ENCODE results near the gene FSTL4.

The FSTL4 gene

DNA sequence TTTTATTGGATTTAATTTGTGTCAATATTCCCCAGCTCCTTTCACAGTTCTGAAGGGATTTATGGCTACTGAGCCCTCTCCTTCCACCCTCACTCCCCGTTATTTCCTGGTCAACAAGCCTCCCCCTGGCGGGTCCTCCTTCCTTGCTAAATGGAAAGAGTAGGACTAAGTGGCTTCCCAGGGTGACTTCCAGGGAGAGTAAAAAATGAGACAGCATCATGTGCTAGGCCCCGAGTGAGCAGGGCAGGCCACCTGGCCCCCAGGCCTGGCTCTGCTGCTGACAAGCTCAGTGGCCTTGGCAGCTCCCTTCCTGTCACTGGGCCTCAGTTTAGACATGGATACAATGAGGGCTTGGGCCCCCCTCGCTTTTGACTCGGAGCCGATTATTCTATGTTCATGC is 359.3 kb downstream of the FSTL4 start:
- in situ Hi-C loops (cut with MboI; ENCODE audit: low sequenced_read_pairs), result no loop called here

DNA sequence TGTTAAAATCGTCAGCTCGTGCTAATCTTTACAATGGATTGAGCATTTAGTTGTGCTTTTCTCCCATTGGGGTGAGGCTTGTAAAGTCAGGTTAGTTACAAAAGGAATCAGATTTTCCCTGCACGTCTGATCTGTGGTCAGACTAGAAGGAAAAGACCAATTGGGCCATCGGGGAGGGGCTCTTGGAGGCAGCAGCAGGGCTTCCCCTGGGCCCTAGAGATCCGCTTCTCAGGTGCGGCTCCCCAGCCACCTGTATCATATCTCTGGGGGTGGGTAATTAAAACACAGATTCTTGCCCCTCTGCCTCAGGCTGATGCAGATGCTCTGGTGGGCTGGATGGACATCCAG is 360.2 kb downstream of the FSTL4 start:
- in situ Hi-C loops (cut with MboI; ENCODE audit: low sequenced_read_pairs), result no loop called here

DNA sequence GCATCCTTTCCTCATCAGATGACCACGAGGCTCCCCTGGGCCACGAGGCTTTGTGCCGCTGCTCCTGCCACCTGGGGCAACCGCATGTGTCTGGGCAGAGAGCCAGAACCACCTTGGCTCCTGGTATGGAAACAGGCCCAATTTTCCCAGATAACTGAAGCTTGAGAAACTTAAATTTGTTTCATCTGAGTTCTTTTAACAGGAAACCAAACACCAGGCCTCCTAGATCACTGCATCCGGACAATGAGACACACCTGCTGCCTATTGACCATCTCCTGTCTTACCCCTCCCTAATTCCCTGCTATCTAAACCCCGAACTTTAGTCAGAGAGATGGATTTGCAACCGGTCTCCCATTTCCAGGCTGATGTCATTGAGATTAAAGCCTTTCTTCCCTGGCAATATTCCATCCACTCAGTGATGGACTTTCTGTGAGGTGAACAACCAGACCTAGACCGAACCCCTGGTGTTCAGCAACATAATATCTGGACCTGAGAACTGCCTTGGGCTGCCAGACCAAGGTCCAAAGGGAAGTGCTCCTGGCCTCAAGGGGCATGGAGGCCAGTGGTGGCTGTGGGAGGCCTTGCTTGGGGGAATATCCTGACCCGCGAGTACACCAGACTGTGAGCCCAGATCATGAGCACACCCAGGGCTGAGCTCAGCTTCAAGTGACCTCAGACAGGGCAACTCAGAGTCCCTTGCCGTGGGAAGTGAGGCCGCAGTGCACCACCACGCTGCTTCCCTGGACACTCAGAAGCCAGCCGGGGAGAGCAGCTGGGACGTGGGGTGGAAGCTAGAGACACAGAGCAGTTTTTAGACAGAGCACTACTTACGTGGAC is 360.8 kb downstream of the FSTL4 start:
- in situ Hi-C loops (cut with MboI; ENCODE audit: low sequenced_read_pairs), result no loop called here

- in situ Hi-C loops (cut with MboI; ENCODE audit: low sequenced_read_pairs), result no loop called here
These were observed 361.8 kb downstream of the FSTL4 start for GRCh38 chr5:133250527-133250926.

- in situ Hi-C loops (cut with MboI; ENCODE audit: low sequenced_read_pairs), result no loop called here
These were observed 362.7 kb downstream of the FSTL4 start for GRCh38 chr5:133249593-133249992.

DNA sequence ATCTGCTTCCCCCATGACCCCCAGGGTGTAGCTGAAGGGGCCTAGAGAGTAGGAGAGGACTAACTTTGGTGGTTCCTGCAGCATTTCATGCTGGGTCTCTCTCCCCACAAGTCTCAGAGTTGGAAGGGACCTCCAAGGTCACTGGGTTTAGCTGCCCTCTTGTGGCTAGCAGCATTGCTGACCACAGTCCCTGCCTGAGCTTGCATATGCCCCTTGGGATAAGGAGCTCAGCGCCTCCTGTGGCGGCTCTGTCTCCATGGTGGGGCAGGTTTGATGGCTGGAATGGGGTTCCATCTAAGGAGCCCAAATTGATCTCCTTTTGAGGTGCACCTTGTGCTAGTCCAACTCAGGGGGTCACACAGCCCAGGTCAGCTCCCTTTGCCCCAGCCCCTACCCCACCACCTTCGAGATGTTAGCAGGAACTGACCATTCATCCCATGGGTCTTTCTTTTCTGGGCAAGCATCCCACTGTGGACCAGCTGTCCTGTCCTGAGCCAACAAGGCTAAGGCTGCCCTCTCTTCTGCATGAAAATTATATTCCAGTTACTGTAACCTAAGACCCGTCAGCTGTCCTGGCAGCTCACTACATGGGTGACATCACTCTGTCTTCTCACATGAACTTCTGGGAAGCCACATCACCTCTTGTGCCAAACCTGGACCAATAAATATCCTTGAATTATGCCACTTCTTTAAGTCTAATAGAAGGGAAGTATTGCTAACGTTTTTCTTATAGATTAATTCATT is 364.3 kb downstream of the FSTL4 start:
- in situ Hi-C loops (cut with MboI; ENCODE audit: low sequenced_read_pairs), result no loop called here

DNA sequence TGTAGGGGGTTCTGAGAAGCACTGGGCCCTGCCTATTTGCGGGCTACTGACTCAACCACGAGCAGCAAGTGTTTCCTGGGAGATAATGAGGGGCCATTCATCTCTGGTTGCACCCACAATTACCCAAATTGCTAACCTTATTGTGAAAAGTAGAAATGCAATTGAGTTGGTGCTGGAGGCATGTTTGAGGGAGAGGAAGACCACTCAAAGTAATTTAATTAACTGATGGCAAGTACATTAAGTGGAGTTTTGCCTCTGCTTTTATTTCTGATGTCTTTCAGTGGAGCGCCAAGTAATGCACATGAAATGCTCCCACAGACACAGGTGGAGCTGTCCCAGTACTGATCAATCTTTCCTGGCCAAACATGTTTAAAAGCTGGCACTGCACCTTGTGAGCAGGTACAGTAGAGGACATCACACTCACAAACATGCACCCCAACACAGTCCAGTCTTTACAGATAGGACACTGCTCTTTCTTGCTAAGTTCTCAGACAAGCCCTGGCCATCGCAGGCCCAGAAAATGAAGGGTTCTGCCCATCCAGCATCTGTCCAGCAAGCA is 365.1 kb downstream of the FSTL4 start:
- in situ Hi-C loops (cut with MboI; ENCODE audit: low sequenced_read_pairs), result no loop called here

DNA sequence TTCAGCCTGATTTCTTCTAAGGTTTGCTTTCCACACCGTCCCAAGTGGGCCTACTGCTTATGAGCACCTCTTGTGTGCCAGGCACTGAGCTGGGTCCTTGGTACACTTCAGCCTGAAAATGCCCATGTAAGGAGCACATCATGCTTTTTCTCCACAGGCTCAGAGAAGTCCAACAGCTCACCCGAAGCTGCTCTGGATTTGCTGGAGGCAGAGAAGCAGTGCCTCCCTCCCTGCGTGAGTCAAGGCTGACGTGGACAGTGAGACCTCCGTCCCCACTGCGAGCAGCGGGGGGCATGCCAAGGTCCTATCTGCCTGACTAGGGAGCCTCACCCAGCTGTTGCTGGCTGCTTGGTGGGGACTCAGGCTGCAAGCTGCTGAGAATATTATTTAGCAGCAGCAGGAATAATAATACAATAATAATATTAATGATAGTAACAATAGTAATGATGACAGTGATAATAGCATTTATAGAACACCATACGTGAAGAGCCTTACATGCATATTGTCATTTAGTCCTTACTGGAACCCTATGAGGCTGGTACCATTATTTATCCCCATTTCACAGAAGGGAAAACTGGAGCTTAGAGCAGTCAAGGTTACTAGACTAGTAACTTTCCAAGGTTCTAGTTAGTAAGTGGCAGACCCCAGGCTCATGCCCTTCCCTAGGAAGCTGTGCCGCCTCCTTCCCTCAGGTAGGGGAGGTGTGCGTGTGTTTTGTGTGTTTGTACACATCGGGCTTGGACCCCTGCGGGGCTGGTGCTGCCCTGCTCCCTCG is 365.8 kb downstream of the FSTL4 start:
- in situ Hi-C loops (cut with MboI; ENCODE audit: low sequenced_read_pairs), result no loop called here

GRCh38 chr5:133246053-133246370 is 366.3 kb downstream of the FSTL4 start:
- in situ Hi-C loops (cut with MboI; ENCODE audit: low sequenced_read_pairs), result no loop called here

DNA sequence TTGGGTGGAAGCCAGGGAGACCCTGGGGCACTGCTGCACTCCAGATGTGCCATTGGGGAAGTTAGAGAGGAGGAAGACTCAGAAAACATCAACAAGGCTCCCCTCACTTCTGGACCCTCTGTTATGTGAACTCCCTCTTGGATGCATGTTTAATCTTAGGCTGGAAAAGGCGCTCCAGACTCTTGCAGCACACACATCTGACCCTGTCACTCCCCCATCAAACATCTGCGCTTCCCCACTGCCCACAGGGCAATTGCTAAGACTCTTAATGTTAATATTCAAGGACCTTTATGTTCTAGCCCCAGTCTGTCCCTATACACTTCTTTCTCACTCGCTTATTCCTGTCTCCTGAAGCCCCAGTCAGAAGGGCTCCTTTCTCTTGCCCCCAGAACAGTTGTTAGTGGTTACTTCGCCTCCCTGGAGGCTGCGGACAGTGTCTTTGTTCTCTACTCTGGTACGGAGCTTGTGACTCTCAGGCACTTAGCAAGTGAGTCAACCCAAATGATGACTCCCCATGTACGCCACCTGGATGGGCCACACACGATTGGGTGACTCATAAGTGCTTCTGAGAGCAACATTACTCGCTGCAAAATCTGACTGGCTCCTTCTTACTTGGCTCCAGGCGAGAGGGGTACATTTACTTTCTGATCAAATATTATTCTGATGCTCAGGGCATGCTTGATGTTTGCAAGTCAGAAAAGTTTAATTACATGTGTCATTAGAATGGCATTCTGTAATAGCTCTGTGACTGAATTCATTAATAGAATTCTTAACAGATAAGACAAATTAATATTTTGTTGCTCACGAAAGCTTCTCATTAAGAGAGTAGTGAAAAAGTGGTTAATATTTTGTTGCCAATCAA is 366.9 kb downstream of the FSTL4 start:
- in situ Hi-C loops (cut with MboI; ENCODE audit: low sequenced_read_pairs), result no loop called here

DNA sequence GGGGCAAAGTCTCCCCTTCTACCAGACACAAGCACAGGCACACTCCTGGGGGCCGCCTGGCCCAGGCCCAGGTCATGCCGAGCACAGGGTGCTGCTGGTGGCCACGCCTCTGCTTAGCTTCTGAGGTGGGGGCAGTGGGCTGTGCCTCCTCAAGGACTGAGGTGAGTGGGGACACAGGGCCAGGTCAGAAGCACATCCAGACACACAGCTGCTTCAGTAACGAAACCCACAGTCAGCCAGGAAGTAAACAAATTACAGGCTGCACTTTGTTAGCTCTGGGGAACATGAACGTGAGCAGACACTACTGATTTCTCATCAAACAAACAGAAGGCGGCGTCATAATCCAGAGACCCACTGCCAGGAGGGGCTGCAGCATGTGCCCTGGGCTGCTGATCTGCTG is 368.1 kb downstream of the FSTL4 start:
- in situ Hi-C loops (cut with MboI; ENCODE audit: low sequenced_read_pairs), result no loop called here

DNA sequence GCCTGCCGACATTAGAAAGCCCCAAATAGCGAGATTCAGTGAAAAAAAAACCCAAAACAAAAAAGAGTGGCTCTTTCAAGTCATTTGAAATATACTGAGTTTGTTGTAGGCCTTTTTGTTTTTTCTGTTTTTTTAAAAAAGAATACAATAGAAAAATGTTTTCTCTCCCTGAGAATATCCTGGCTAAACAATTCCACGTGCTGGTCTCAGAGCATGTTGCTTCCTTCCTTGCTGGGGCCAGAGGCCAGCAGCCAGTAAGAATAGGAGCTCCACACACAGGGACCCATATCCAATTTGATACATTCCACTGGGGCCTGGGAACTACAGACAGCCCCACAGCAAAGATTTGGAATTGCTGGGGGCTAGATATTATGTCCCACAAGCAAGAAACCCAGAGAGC is 369.1 kb downstream of the FSTL4 start:
- in situ Hi-C loops (cut with MboI; ENCODE audit: low sequenced_read_pairs), result no loop called here

DNA sequence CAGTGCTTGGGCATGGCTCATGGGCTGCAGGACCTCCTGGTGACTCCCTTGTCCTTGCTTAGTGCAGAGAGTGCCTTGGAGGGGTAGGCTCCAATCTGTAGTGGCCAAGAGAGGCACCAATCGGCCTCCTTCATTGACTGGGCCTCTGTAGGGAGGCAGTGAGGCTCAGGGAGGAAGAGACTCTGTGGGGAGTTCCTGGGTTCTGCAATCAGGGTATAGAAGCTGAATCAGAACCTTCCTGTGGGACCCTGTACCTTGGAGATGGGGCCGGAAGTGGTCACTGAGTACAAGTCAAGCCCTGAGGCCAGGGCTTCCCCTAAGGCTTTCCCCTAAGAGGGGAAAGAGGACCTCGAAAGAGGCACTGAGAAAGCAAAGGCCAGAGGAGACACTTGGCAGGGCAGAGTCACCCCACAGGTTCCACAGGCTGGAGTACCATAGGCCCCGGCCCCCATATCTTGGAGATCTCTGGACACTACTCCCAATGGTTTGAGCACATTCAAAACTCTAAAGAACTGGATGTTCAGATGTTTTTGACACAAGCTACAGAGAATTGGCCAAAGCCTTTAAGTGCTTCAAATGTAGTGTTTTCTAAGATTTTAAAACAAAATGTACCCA is 370.0 kb downstream of the FSTL4 start:
- in situ Hi-C loops (cut with MboI; ENCODE audit: low sequenced_read_pairs), result no loop called here

- in situ Hi-C loops (cut with MboI; ENCODE audit: low sequenced_read_pairs), result no loop called here
These were observed 370.9 kb downstream of the FSTL4 start for GRCh38 chr5:133241179-133242092.

DNA sequence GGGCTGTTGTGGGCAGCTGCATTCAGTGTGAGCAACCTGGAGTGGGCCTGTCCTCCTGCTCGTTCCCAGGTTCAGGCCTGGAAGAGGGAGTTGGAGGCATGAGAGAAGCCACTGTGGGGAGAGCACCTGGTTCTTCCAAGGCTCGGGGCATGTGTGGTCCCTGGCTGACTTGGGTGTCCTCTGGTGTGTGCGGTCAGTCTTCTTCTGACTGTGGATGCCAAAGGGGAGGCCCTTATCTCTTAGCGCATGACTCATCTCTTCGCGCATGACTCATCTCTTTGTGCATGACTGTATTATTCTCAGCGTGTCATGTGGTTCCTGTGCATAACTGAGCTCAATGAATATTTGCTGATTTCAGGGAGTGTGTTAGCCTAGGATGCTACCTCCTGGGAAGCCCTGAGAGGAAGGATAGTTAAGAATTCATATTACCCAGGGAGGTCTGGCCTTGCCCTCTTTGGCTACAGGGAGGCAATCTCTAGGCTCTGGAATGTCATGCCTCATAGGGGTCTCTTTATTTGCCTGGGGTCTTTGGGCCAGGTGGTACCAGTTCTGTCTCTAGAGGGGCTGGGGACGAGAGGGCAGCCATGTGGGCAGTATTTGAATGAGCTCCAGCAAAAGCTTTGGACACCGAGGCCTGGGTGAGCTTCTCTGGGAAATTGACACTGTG is 371.8 kb downstream of the FSTL4 start:
- in situ Hi-C loops (cut with MboI; ENCODE audit: low sequenced_read_pairs), result no loop called here

DNA sequence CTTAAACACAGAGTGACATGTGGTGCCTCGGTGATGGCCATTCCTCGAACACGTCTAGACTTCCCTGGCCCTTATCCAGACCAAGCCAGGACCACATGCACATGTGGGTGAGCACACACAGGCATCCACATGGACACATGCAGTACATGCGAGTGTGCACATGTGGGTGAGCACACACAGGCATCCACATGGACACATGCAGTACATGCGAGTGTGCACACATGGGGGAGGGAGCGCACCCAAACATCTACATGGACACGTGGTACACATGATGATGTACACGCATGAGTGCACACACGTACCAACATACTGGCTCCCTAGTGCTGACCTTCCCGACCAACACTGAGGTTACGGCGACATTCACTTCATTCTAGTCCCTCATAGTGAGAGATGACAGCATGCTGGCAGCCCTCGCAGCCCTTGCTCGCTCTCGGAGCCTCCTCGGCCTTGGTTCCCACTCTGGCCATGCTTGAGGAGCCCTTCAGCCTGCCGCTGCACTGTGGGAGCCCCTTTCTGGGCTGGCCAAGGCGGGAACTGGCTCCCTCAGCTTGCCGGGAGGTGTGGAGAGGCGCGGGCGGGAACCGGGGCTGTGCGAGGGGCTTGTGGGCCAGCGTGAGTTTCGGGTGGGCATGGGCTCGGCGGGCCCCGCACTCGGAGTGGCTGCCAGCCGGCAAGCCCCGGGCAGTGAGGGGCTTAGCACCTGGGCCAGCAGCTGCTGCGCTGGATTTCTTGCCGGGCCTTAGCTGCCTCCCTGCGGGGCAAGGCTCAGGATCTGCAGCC is 373.7 kb downstream of the FSTL4 start:
- in situ Hi-C loops (cut with MboI; ENCODE audit: low sequenced_read_pairs), result no loop called here

- in situ Hi-C loops (cut with MboI; ENCODE audit: low sequenced_read_pairs), result no loop called here
These were observed 375.4 kb downstream of the FSTL4 start for GRCh38 chr5:133236976-133237375.

DNA sequence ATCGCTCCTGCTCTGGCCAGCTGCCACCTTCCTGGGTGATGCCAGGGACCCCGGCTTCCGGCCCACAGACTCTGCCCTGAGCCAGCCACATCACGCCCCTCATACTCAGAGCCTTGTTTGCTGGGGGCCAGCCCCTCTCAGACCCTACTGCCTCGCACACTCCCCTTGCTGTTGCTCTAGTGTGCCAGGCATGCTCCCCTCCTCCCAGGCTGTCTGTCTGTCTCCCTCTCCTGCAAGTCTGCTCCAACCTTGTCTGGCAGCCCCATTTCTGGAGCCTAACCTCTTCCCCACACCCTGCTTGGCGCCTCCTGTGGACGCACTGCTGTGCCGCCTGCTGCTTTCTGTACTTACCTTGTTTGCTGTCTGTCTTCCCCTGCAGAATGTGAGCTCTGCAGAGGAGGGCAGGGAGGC is 375.8 kb downstream of the FSTL4 start:
- in situ Hi-C loops (cut with MboI; ENCODE audit: low sequenced_read_pairs), result no loop called here

Measured in hTERT RPE-1 (cell line).